ENCODE measurements around the gene SLC25A12.

DNA sequence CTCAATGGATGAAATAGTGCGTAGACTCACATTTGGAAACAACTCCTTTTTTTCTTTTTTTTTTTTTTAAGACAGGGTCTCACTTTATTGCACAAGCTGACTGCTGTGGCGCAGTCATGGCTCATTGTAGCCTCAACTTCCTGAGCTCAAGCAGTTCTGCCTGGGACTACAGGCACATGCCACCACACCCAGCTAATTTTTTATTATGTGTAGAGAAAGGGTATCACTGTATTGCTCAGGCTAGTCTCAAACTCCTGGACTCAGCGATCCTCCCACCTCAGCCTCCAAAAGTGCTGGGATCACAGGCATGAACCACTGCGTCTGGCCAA lies 45.7 kb upstream of the SLC25A12 start:
- TF ChIP-seq, protein P1, sequence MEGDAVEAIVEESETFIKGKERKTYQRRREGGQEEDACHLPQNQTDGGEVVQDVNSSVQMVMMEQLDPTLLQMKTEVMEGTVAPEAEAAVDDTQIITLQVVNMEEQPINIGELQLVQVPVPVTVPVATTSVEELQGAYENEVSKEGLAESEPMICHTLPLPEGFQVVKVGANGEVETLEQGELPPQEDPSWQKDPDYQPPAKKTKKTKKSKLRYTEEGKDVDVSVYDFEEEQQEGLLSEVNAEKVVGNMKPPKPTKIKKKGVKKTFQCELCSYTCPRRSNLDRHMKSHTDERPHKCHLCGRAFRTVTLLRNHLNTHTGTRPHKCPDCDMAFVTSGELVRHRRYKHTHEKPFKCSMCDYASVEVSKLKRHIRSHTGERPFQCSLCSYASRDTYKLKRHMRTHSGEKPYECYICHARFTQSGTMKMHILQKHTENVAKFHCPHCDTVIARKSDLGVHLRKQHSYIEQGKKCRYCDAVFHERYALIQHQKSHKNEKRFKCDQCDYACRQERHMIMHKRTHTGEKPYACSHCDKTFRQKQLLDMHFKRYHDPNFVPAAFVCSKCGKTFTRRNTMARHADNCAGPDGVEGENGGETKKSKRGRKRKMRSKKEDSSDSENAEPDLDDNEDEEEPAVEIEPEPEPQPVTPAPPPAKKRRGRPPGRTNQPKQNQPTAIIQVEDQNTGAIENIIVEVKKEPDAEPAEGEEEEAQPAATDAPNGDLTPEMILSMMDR (IDR thresholded peaks at IDR 0.05 in 2 of 3, conservative IDR thresholded peaks at IDR 0.05 in 1 of 3; ENCODE audit: insufficient read depth in 2 of 3, low read depth in 1 of 3, low read length in 3 of 3) = no peak
- no peak for TF ChIP-seq ZNF41 (CRISPR knock-in tag; conservative IDR thresholded peaks at IDR 0.05)
- no peak for TF ChIP-seq POLR2A (conservative IDR thresholded peaks at IDR 0.05)
- TF ChIP-seq TBP (optimal IDR thresholded peaks at IDR 0.05; ENCODE audit: low read depth, low read length) = no peak
- TF ChIP-seq, protein P2, sequence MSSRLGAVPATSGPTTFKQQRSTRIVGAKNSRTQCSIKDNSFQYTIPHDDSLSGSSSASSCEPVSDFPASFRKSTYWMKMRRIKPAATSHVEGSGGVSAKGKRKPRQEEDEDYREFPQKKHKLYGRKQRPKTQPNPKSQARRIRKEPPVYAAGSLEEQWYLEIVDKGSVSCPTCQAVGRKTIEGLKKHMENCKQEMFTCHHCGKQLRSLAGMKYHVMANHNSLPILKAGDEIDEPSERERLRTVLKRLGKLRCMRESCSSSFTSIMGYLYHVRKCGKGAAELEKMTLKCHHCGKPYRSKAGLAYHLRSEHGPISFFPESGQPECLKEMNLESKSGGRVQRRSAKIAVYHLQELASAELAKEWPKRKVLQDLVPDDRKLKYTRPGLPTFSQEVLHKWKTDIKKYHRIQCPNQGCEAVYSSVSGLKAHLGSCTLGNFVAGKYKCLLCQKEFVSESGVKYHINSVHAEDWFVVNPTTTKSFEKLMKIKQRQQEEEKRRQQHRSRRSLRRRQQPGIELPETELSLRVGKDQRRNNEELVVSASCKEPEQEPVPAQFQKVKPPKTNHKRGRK (tag; IDR thresholded peaks at IDR 0.05) = no peak
- TF ChIP-seq, protein P3, sequence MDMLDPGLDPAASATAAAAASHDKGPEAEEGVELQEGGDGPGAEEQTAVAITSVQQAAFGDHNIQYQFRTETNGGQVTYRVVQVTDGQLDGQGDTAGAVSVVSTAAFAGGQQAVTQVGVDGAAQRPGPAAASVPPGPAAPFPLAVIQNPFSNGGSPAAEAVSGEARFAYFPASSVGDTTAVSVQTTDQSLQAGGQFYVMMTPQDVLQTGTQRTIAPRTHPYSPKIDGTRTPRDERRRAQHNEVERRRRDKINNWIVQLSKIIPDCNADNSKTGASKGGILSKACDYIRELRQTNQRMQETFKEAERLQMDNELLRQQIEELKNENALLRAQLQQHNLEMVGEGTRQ (CRISPR knock-in tag; IDR thresholded peaks at IDR 0.05) = no peak
- TF ChIP-seq EP300 (IDR thresholded peaks at IDR 0.05; ENCODE audit: low read length) = no peak
- TF ChIP-seq SPI1 (IDR thresholded peaks at IDR 0.05; ENCODE audit: borderline replicate concordance, low read depth, low read length) = no peak
- TF ChIP-seq, protein P4, sequence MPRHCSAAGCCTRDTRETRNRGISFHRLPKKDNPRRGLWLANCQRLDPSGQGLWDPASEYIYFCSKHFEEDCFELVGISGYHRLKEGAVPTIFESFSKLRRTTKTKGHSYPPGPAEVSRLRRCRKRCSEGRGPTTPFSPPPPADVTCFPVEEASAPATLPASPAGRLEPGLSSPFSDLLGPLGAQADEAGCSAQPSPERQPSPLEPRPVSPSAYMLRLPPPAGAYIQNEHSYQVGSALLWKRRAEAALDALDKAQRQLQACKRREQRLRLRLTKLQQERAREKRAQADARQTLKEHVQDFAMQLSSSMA (CRISPR knock-in tag; IDR thresholded peaks at IDR 0.05) = no peak
- no peak for TF ChIP-seq RBM39 (optimal IDR thresholded peaks at IDR 0.05; ENCODE audit: low read depth, low read length)
- no peak for TF ChIP-seq ZNF184 (CRISPR knock-in tag; IDR thresholded peaks at IDR 0.05)

All from K562 (cell line).